SIG-M5 treated with dmso at 0.1 percent for 504 hours (cell line): ENCODE data around the gene SLC4A7.
"Not testable (repeated sequence)": the region's sequence is repeated elsewhere in the genome, so short reads cannot be mapped to it uniquely, and the experiment has no call there.

Experiments
- DNase-seq: peaks from one replicate; lab custom pipeline; 2025; ENCODE audit not compliant: unreplicated experiment; lab: John Stamatoyannopoulos, UW

Gene SLC4A7

DNA sequence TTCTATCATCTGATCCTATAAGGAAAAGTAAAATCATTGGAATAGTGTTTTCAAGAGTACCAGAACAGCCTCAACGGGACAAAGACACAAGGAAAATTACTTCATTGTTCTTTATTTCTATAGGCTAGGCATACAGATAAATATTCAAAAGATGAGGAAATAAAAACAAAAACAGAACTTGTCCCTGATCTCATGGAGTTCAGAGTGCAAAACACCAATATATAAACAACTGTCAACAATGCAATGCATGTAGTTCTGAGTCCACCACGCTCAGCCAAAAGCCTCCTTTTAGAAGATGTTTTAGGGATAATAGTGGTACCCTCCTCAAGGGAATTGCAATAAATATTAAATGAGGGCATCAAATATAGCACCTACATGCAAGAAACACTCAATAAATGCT lies 4.6 kb upstream of the SLC4A7 start:
- no peak for DNase-seq

DNA sequence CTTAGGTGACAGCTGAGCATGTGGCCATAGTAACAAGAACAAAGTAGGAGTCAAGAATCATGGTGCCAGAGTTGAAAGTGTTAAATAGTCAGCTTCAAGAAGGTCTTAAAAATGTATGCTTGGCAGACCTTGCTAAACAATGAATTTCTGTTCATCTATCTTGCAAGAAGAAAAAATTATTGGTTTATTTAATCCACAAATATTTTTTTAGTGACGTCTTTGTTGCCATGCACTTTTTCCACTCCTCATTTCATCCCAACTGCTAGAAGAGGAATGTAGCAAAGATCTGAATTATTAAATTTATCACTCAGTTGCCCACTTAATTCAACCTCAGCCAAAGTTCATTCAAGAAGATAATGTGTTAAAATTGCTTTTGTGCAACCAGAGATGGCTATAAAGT lies 3.2 kb upstream of the SLC4A7 start:
- DNase-seq, result no peak

DNA sequence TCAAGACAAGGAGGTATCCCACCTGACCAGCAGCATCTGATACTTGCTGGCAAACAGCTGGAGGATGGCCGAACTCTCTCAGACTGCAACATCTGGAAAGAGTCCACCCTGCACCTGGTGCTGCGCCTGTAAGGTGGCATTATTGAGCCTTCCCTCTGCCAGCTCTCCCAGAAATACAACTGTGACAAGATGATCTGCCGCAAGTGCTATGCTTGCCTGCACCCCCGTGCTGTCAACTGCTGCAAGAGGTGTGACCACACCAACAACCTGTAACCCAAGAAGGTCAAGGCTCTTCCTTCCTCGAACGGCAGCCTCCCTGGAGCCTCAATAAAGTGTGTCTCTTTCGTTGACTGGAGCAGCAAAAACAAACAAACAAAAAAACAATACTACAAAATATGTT lies 2.2 kb upstream of the SLC4A7 start:
- DNase-seq, result no peak

DNA sequence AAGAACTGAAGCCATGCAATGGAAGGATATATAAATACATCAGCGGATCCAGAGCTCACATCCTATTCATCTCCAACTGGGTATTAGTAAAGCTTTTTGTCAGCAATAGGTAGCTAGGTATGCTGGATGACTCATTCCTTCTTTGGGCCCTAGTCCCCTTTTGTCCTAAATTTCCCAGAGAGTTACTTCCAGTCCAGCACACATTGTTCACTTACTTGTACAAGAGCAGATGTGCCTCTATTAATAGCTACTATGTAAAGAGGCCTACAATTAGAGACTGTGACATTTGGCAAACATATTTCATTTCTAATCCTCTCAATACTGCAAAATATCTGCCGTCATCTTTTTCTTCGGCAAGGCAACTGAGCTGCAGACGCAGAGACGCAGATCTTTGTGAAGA lies 1.7 kb upstream of the SLC4A7 start:
- DNase-seq, result no peak

DNA sequence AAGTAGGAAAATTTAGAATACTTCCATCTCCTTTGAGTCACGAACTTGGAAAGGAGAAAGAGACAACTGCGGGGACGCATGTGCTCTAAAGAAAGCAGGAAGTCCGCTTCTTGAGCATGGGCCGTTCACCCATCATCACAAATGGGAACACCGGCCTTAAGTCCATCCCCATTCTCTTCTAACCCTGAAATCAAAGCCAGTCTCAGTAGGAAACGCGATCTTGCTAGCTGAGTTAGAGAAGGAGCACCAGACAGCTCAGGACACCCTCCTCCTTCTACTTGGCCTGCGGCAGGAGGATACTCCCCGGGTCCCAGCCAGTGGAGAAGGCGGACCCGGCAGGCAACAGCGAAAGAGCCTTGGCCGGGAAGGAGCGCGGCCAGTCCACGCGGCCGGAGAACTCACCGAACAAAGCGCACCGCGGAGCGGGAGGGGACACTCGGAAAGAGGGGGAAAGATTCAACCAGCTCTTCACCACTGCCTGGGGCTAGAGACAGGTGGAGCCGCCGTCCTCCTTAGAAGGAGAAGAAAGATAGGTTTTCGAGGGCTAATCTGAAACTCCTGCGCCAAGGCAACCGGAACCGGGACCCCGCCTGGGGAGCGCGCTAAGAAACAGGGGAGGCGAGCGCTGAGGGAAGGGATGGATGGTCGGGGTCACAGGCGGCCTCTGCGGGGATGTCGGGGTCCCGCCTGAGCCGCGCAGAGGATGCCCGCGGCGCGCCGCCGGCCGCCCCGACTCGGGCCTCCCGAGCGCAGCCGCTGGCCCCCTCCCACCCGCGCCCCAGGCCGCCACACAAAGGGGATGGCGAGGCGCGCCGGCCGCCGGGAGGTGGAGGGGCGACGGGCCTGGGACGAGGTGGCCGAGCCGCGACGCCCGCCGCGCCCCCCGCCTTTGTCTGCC lies 818 bp downstream of the SLC4A7 start:
- peak; percentile 64 for DNase-seq

GRCh38 chr3:27479806-27480543 lies 4.2 kb downstream of the SLC4A7 start:
- peak; percentile 68 for DNase-seq

- peak; percentile 33 for DNase-seq
These were observed 12.1 kb downstream of the SLC4A7 start for GRCh38 chr3:27471923-27472550.

GRCh38 chr3:27468283-27468886 lies 15.8 kb downstream of the SLC4A7 start:
- no peak for DNase-seq

DNA sequence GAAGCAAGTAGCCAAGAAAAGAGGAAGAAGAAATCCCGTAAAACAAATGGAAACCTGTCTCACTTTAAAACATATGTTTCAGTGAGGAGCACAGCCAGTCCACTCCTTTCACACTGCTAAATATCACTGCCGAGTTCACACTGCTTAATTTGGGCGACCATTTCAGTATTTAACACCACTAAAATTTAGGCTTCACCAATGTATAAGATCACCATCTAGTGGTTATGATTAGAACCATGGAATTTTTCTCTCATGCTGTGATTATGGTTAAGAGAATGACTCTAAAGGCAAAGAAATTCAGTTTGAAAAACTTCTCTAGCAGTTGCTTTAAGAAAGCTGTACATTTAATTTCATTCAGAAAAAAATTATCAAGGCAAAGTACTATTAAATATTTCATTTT lies 16.6 kb downstream of the SLC4A7 start:
- peak; percentile 48 for DNase-seq

DNA sequence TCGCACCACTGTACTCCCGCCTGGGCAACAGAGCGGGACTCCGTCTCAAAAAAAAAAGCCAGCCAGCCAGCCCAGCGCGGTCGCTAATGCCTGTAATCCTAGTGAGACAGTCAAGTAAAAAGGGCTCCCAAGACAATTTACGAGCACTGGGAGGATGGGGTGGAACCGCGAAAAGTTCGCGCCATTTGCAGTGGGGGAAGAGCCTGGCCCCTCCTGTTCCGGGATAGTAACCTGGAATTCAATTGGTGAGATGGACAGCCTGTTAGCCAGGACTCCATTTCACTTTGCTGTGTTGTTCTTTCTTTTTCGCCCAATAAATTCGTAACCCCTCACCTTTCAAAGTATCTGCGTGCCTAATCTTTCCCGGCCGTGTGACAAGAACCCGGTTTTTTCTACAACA lies 19.5 kb downstream of the SLC4A7 start:
- no peak for DNase-seq

DNA sequence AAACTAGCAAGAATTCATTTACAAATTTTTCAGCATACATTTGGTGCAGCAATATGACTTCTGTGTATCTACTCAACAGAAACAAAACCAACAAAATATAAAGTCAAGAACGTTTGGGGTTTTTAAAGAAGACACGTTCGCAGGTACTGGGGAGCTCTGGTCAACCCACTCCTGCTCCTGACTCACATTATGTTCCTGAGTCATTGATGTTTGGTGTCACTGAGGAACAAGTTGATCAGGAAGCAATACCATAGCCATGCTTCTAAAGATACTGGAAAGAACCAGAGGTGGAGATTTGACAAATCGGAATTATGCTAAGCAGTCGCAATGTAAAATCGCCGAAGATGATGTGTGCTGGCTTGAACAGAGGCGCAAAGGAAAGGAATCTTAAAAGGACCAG lies 22.0 kb downstream of the SLC4A7 start:
- no peak for DNase-seq

DNA sequence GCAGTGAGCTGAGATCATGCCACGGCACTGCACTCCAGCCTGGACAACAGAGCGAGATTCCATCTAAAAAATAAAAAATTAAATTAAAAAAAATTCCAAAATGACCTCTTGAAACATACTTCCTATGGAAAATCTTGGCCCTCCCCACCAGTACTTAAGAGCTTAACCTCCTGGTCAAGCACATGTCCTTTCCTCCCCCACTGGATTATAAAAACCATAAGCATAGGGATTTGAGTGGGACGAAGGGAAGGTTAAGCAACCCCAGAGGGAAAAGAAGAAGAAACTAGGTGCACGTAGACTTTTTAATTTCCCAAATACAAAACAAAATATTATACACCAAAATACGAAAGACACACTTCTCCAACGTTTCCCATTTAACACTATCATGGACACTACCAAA lies 25.3 kb downstream of the SLC4A7 start:
- DNase-seq, result no peak

DNA sequence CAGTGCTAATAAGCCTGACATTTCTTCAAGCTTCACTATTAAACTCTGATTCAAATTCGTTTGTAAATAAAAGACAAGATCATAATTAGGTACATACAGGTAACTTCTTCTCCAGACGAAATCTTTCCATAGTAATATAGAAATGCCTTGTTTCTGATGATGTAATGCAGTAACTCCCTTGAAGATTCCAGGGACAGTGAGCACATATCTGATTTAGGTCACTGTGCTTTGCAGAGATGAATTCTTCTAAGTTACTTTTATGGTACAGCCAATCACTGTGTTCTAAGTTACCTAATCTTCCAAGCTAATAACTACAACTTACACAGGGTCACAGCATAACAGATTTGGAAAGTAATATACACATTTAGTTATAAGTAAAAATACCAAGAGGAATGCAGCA lies 27.6 kb downstream of the SLC4A7 start:
- DNase-seq, result no peak

DNA sequence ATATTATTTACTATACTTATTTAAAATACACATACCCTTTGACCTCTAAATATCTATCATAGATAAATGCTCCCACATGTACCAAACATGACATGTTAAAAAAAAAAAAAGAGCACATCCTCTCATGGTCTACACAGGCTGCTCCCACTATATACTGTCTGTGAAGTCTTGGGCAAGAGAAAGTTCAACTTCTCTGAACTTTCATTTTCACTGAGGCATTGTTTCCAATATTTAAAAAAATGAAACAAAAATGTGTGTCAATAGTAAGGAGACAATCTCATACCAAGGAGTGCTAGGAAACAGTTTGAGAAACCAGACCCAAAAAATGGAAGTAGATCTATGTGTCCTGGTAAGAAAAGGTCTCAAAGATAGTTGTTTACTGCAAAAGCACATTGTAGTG lies 29.3 kb downstream of the SLC4A7 start:
- peak; percentile 34 for DNase-seq

GRCh38 chr3:27454461-27454860 lies 29.7 kb downstream of the SLC4A7 start:
- DNase-seq, result no peak

- DNase-seq, result no peak
These were observed 31.7 kb downstream of the SLC4A7 start for GRCh38 chr3:27452368-27453090.

- no peak for DNase-seq
These were observed 32.3 kb downstream of the SLC4A7 start for GRCh38 chr3:27451842-27452241.

- DNase-seq, result no peak
These were observed 32.9 kb downstream of the SLC4A7 start for GRCh38 chr3:27451251-27451650.

- no peak for DNase-seq
These were observed 34.5 kb downstream of the SLC4A7 start for GRCh38 chr3:27449530-27450150.

DNA sequence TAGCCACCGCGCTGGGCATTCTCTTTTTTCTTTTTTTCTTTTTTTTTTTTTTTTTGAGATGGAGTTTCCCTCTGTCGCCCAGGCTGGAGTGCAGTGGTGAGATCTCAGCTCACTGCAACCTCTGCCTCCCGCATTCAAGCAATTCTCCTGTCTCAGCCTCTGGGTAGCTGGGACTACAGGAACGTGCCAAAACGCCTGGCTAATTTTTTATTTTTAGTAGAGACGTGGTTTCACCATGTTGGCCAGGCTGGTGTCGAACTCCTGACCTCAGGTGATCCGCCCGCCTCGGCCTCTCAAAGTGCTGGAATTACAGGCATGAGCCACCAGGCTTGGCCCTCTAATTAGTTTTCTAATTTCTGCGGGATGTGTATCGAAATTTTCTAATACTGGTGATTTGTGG lies 41.2 kb downstream of the SLC4A7 start:
- DNase-seq, result not testable (repeated sequence)
